ENCODE data around the gene LIN52.

GRCh38 chr14:74235017-74235416 lies 150.3 kb downstream of the LIN52 start:
- TF ChIP-seq TAF1 (IDR thresholded peaks at IDR 0.05; ENCODE audit: borderline replicate concordance, insufficient read depth, low read length) (no peak), SIN3A (IDR thresholded peaks at IDR 0.05; ENCODE audit: borderline replicate concordance, insufficient read depth, low read length) (no peak)
